Activated T-cell treated with anti-CD3 and anti-CD28 coated beads, Interleukin-2, amount 50 U/mL, for 48 hours (primary cell): ENCODE results near the gene SAP30BP.

Source experiments
- DNase-seq, 2 experiments: peaks; one replicate each; pipeline ENCODE4 v3.0.0-alpha.2; 2020

The SAP30BP gene

DNA sequence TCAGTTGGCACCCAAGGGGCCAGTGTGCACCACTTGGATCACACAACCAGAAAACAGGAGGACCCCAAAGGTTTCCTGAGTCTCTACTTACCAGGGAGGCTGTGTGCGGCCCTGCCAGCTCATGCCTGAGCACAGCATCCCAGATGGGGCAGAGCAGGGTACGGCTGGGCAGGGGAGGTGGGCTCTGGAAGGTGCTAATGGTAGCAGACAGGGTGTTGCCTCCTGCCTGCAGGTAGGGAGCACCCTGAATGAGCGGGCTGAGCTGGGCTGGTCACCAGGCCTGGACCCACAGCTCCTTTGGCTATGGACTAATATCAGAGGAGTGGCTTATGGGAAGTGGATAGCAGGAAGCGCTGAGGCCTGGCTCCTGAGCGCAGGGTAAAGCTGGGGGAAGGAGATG, 14.8 kb upstream of the SAP30BP start:
- DNase-seq = no peak

DNA sequence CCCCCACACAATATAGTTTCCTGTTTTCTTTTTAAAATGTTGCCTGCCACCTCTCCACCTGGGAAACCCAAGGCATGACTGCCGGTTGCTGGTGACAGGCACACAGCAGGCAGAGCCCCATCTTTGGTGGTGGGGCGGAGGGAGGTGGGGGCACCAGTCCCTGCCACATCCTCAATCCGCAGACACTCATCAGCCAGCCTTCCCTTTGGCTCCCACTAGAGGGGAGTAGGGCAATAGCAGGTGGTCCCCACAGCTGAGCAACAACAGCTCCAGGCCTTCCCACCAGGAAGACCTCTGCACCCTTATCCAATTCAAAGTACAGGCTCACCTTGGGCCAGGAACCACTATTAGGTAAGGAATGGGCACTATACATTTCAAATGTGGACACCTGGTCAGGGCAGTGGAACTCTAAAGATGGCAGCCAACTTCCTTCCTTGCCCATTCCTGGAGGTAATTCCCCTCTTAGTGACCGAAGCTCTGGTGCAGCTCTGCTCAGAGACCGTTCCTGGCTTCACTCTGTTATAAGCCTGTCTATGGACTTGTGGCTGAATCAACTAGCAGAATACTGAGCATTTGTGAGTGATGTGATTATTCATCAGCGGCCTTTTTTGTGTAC, 14.1 kb upstream of the SAP30BP start:
- peak; percentile 39 to 46 for DNase-seq

DNA sequence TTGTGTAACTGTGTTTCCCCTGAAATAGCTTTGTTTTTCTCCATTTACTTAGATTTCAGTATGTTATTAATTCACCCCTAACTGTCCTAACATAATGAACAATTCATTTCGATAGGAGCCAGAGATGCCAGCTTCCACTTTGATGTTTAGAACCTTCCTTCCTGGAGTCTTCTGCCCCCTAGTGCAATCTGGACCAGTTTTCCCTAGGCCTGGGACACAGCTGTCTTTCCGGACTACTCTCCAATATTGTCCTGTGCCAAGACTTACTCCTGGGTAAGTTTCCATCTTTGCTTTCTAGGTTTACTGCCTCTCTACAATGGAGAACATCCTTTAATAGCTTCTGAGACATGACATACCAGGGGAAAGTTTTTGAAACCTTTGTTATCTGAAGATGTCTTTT, 13.0 kb upstream of the SAP30BP start:
- DNase-seq = no peak

GRCh38 chr17:75658237-75658636, 8.9 kb upstream of the SAP30BP start:
- no peak for DNase-seq

GRCh38 chr17:75661531-75661930, 5.6 kb upstream of the SAP30BP start:
- no peak for DNase-seq

DNA sequence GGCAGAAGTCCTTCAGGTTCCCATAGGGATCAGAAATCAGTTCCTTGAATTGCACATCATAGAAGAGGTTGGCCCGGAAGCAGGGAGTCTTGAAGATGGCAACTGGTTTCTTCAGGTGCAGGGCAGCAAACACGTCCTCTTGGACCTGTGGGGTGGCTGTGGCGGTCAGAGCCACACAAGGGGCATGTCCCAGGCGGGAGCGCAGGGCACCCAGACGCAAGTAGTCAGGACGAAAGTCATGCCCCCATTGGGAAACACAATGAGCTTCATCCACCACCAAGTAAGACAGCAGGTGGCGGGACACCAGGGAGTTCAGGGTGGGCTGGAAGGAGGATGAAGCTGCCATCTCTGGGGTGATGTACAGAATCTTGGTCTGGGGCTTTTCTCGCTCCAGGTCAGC, 4.6 kb upstream of the SAP30BP start:
- DNase-seq = no peak

- DNase-seq = no peak
Observed at GRCh38 chr17:75664099-75664549, 3.0 kb upstream of the SAP30BP start.

DNA sequence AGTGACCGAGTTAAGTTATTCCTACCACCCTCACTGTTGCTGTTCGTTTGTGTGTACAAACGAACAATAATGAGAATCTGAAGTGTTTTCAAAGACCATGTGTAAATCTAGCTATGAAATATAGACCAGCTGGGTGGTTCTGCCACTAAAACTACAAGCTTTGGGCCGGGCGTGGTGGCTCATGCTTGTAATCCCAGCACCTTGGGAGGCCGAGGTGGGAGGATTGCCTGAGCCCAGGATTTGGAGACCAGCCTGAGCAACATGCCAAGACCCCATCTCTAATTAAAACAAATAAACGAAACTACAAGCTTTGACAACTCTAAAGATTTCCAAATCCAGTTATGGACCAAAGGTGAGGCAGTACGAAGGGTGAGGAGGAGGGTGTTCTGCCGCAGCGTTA, 1.2 kb upstream of the SAP30BP start:
- no peak for DNase-seq

GRCh38 chr17:75667825-75668224, 687 bp downstream of the SAP30BP start:
- no peak for DNase-seq

GRCh38 chr17:75668489-75668888, 1.4 kb downstream of the SAP30BP start:
- DNase-seq = no peak

GRCh38 chr17:75670868-75671267, 3.7 kb downstream of the SAP30BP start:
- no peak for DNase-seq

DNA sequence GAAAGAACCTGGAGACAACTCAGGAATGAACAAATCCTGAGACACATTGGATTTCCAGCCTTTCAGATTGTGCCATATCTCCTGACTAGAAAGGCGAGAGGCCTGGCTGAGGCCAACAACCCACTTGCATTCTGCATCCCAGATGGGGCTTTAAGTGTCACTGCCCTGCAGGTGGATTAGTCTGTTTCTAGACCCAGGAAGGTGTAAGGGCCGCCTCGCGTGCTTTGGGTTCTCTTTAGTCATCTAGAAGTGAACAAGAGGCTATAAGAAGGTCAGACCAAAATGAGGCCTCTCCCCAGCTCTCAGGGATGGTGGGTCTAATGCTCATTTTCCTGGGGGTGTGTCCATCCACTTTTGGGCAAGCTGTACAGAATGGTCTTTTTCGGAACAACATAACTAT, 4.9 kb downstream of the SAP30BP start:
- DNase-seq = no peak

- DNase-seq = no peak
Observed at GRCh38 chr17:75673487-75673886, 6.3 kb downstream of the SAP30BP start.

GRCh38 chr17:75676461-75676860, 9.3 kb downstream of the SAP30BP start:
- no peak for DNase-seq

DNA sequence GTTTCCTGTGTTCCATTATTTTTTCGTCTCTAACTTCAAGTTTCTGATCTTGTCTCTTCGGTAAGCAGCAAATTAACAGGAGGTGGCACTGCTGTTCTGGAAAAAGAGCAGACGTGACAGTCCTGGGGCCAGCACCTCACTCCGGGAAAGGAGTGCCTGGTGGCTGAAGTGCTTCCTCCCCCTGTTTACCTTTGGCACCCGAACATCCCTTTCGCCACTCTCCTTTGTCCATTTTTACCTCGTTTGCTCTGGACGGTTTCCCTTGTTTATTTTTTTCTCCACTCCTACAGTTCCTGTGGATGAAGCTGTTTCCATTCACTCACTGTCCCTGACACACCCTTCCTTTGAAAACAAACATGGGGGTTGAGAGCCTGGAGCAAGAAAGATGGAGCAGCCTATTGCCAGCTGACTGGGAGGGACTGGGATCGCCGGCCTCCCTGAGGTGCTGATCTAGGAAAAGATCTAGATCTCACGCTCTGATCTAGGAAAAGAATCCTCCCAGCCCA, 12.6 kb downstream of the SAP30BP start:
- DNase-seq = no peak

GRCh38 chr17:75680431-75680830, 13.3 kb downstream of the SAP30BP start:
- DNase-seq = no peak

DNA sequence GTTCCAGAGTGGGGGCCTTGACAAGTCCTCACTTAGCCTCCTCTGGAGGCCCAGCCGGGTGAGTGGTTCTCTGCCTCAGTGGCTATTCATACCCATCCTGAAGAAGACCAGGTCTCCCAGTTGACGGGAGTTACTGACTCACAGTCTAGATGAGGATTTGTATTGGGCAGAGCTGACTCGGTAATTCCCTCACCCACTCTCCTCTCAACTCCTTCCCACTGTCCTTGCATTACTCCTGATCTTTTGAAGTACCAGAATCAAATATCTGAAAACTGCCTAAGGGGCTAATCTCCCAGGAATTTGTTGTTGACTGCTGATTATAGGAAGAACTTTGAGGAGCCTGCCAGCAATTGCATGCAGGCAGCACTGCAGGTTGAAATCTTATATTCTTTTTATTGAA, 14.2 kb downstream of the SAP30BP start:
- no peak for DNase-seq

DNA sequence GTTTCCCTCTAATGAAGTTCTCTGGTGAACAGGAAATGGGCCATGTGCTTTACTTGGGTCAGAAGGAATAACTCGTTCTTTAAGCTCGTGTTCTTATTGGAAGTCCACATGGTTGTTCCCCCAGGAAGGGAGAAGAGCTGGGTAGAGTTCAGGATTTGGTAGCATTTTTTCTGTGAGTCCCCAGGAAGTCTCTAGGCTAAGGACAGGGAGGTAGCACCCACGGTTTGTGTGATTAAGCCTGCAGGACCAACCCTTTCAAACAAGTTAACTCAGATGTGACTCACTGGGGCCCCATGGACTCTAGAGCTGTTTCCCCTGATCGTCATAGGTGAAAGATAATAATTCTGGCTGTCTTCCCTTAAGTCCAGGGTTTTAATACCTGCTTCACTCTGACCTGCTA, 16.4 kb downstream of the SAP30BP start:
- DNase-seq = no peak

DNA sequence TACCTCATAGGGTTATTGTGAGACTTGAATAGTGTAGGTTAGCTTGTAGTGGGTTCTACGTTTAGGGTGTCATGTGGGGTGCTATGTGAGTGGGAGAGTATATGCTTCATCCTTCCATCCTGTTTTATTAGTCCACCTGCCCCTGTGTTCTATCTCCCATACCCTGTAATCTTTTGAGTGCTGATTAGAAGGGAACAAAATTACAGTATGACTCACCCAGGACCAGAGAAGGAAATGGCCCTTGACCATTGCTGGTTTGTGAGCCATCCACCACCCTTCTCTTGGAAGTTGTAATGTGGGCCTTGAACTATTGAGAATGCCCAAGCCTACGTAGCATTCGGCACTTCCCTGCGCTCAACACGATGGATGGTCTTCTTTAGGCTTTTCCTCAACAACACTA, 17.1 kb downstream of the SAP30BP start:
- DNase-seq = no peak

DNA sequence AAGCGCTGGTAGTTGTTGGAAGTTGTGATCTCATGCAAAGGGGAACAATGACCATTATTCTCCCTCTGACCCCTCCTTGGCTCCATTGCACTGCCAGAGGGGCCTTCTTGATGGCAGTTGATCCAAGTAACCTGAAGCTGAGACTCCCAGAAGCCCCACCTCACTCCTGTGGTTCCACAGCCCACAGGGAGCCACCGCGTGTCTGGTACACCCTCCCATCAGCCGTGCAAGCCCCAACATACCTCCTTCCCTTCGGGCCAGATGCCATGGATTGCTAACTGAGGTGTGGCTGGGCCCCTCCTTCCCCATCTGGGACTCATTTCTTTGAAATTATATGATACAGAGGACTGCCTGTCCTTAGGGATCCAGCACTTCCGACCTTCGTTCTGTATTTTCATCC, 17.8 kb downstream of the SAP30BP start:
- no peak for DNase-seq

- DNase-seq = no peak
Observed at GRCh38 chr17:75685499-75685898, 18.4 kb downstream of the SAP30BP start.

DNA sequence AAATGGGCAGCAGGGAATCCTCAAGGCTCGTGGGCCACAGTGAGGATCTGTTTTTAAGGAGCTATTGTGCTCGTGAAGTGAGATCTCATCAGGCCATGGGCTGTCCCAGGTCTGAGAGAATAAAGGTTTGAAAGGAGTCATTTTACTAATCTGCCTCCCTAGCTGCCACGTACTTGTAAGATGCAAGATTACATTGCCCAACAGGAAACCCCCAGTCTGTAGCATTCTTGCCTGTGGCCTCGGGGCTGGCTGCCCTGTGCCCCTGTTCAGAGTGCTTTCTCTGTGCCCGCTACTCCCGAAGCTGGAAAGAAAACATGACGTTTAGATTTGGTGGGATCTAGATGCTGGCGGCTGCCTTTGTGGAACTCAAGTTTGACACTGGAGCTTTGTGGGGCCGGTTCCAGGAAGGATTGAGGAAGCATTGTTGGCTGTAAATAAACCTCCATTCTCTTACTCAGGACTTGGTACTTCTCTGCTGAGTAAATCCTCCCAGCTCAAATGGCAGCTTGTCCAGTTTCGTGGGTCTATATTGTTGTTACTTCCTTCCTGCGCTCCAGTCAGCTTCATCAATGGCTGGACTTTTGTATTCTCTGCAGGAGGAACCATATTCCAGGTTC, 21.2 kb downstream of the SAP30BP start:
- peak in 1 of 2 experiments; percentile 32 for DNase-seq

- peak; percentile 35 to 48 for DNase-seq
Observed at GRCh38 chr17:75689441-75689873, 22.3 kb downstream of the SAP30BP start.

DNA sequence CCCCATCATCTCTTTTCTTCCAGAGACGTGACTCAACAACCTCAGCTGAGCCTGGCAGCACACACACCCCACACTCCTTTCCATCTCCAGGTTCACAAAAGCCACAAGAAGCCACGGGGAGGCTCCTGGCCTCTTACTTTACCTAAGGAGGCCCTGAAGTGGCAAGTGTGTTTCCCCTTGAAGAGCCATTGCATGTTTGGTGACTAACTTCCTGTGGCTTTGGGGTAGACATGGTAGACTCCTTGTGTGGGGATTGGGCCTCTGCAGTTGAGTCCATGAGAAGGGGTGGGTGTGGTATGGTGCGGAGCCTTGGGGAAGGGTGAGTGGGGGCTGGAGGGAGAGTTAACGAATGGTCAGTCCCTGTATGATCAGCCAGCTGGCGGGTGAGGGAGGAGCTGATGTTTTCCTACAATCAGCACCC, 24.2 kb downstream of the SAP30BP start:
- peak; percentile 76 to 77 for DNase-seq
